Astrocyte (in vitro differentiated cells and primary cell): ENCODE measurements around the gene PLXDC2.

Experiments used
- CTCF ChIP-seq: IDR thresholded peaks from 2 replicates; pipeline ENCODE4 v1.5.1; 2011; ENCODE audit warnings: low read depth, mild to moderate bottlenecking, inconsistent platforms, low read length, moderate library complexity; ENCODE audit not compliant: insufficient read depth
- EZH2 ChIP-seq: IDR thresholded peaks from 2 replicates; pipeline ENCODE4 v1.6.1; 2012; ENCODE audit warnings: mild to moderate bottlenecking, low read length, inconsistent platforms; ENCODE audit not compliant: insufficient read depth

- no peak for TF ChIP-seq CTCF
- no peak for TF ChIP-seq EZH2
Measured at GRCh38 chr10:19933772-19934171, 117.5 kb downstream of the PLXDC2 start.
